Caco-2 (cell line): ENCODE results near the gene MB21D2. TPM values are rescaled to one million over a fixed set of nuclear protein-coding genes. Genes with fewer than 3 reads are reported as not detected.

Experiments used
- BruUV-seq: library from RNA; stranded (reverse); fragments of 400-500 nt; replicated peaks from 2 replicates; lab custom pipeline; 2021; lab: Mats Ljungman, UMichigan
- CTCF ChIA-PET: fragments of 300-600 bp; sonication (Branson Sonifier 250); formaldehyde crosslinking; loops from one replicate; lab custom pipeline; 2022; ENCODE audit warnings: antibody characterized with exemption; lab: Charles Lee
- POLR2A ChIA-PET: fragments of 300-600 bp; sonication (Branson Sonifier 250); formaldehyde crosslinking; loops from one replicate; lab custom pipeline; 2022; ENCODE audit warnings: antibody characterized with exemption; lab: Charles Lee
- DNase-seq, 2 experiments: peaks; one replicate each; pipeline versions ENCODE4 v3.0.0 to v3.0.0-alpha.2; 2020 to 2022
- H3K27me3 ChIP-seq: replicated peaks from 2 replicates; pipeline ENCODE4 v1.6.0; 2011; ENCODE audit warnings: low read length; ENCODE audit not compliant: control insufficient read depth, insufficient read depth
- H3K36me3 ChIP-seq: 2 replicates; pipeline ENCODE4 v1.5.1; 2011; ENCODE audit warnings: low read length; ENCODE audit not compliant: control insufficient read depth, insufficient read depth
- H3K4me1 ChIP-seq: fragments of 250-450 bp; sonication (Bioruptor Pico); 2 replicates; pipeline ENCODE4 v1.5.1; 2020; ENCODE audit warnings: mild to moderate bottlenecking
- H3K4me3 ChIP-seq: 2 replicates; pipeline ENCODE4 v1.5.1; 2011; ENCODE audit warnings: low read depth, mild to moderate bottlenecking, control low read depth, low read length
- H3K9me3 ChIP-seq: fragments of 250-450 bp; sonication (Bioruptor Pico); 2 replicates; pipeline ENCODE4 v1.5.1; 2020; ENCODE audit warnings: mild to moderate bottlenecking, moderate library complexity
- H3K27ac Mint-ChIP-seq: one replicate; pipeline ENCODE4 v1.8.0; 2022; ENCODE audit warnings: mixed read lengths; ENCODE audit not compliant: unreplicated experiment
- H3K27me3 Mint-ChIP-seq: one replicate; pipeline ENCODE4 v1.8.0; 2022; ENCODE audit warnings: mixed read lengths; ENCODE audit not compliant: insufficient read depth, unreplicated experiment
- H3K36me3 Mint-ChIP-seq: one replicate; pipeline ENCODE4 v1.8.0; 2022; ENCODE audit warnings: mild to moderate bottlenecking, mixed read lengths; ENCODE audit not compliant: insufficient read depth, unreplicated experiment
- H3K4me1 Mint-ChIP-seq: one replicate; pipeline ENCODE4 v1.8.0; 2022; ENCODE audit warnings: low read depth, mixed read lengths; ENCODE audit not compliant: unreplicated experiment
- H3K4me3 Mint-ChIP-seq: one replicate; pipeline ENCODE4 v1.8.0; 2022; ENCODE audit warnings: mild to moderate bottlenecking, moderate library complexity, mixed read lengths; ENCODE audit not compliant: unreplicated experiment
- H3K9me3 Mint-ChIP-seq: one replicate; pipeline ENCODE4 v1.8.0; 2022; ENCODE audit warnings: mixed read lengths; ENCODE audit not compliant: unreplicated experiment
- CTCF ChIP-seq, 2 experiments: fragments of 200-600 bp in 1 of 2; IDR thresholded peaks; 1 replicate in 1 of 2; 2 replicates in 1 of 2; pipeline versions ENCODE4 v1.5.1 to v1.8.0; 2011 to 2022; ENCODE audit warnings: antibody characterized with exemption in 1 of 2, control low read depth in 1 of 2, inconsistent platforms in 1 of 2, low read depth in 1 of 2, low read length in 1 of 2, mild to moderate bottlenecking in 1 of 2, moderate library complexity in 1 of 2; ENCODE audit not compliant: insufficient read depth in 1 of 2, severe bottlenecking in 1 of 2, unreplicated experiment in 1 of 2
- intact Hi-C: fragments of 100-400 bp; cut with micrococcal nuclease; formaldehyde crosslinking; loops from one replicate; pipeline ENCODE4 v1.10.0; 2022; ENCODE audit not compliant: unreplicated experiment
- total RNA-seq: library from RNA; stranded (reverse); gene quantifications from 2 replicates; pipeline ENCODE4 v1.2.3, GENCODE V29; 2022

MB21D2 gene
- total RNA-seq, 1 experiment from 2014 or later = 11.0 TPM

GRCh38 chr3:192862408-192863090 is 55.1 kb downstream of the MB21D2 start:
- DNase-seq = no peak
- no peaks in the 10 kb centered on the region for H3K9me3 Mint-ChIP-seq
- peaks cover 16% of the 10 kb centered on the region for H3K36me3 Mint-ChIP-seq
- H3K4me3 Mint-ChIP-seq = no peak overlapping the region
- no peak for TF ChIP-seq CTCF (IDR thresholded peaks at IDR 0.05; ENCODE audit: insufficient read depth in 1 of 2, low read depth in 1 of 2, low read length in 1 of 2, severe bottlenecking in 1 of 2, unreplicated experiment in 1 of 2)
- Histone ChIP-seq H3K36me3 (no peaks in the 10 kb centered on the region), H3K4me1 (peaks cover 6% of the 10 kb centered on the region; the same call in 1 of the 2 replicates), H3K9me3 (no peaks in the 10 kb centered on the region), H3K27me3 (no peaks in the 10 kb centered on the region), H3K4me3 (no peak overlapping the region)
- H3K27me3 Mint-ChIP-seq = no peaks in the 10 kb centered on the region
- peaks cover 22% of the 10 kb centered on the region for H3K4me1 Mint-ChIP-seq
- CTCF ChIA-PET = no interaction called here
- no peak overlapping the region for H3K27ac Mint-ChIP-seq
- intact Hi-C loops = no loop called here
- POLR2A ChIA-PET = no interaction called here
- no TSS peak for BruUV-seq

- Mint-ChIP-seq H3K27ac (no peak overlapping the region), H3K36me3 (peaks cover 16% of the 10 kb centered on the region), H3K4me3 (no peak overlapping the region), H3K27me3 (no peaks in the 10 kb centered on the region), H3K9me3 (no peaks in the 10 kb centered on the region), H3K4me1 (peaks cover 22% of the 10 kb centered on the region)
- Histone ChIP-seq H3K27me3 (no peaks in the 10 kb centered on the region), H3K4me1 (peaks cover 9% of the 10 kb centered on the region; the same call in 1 of the 2 replicates), H3K4me3 (no peak overlapping the region), H3K9me3 (no peaks in the 10 kb centered on the region), H3K36me3 (no peaks in the 10 kb centered on the region)
- no TSS peak for BruUV-seq
- ChIA-PET POLR2A (no interaction called here), CTCF (no interaction called here)
- TF ChIP-seq CTCF (IDR thresholded peaks at IDR 0.05; ENCODE audit: insufficient read depth in 1 of 2, low read depth in 1 of 2, low read length in 1 of 2, severe bottlenecking in 1 of 2, unreplicated experiment in 1 of 2) = no peak
- intact Hi-C loops = no loop called here
- no peak for DNase-seq
Measured at GRCh38 chr3:192861972-192862371, 55.7 kb downstream of the MB21D2 start.

GRCh38 chr3:192860454-192860853 is 57.2 kb downstream of the MB21D2 start:
- no peaks in the 10 kb centered on the region; the same call in 1 of the 2 replicates for H3K36me3 ChIP-seq
- H3K9me3 ChIP-seq = no peaks in the 10 kb centered on the region
- Mint-ChIP-seq H3K4me1 (peaks cover 22% of the 10 kb centered on the region), H3K36me3 (peaks cover 16% of the 10 kb centered on the region), H3K27ac (no peak overlapping the region), H3K27me3 (no peaks in the 10 kb centered on the region), H3K9me3 (no peaks in the 10 kb centered on the region), H3K4me3 (no peak overlapping the region)
- DNase-seq = no peak
- H3K27me3 ChIP-seq = no peaks in the 10 kb centered on the region
- peaks cover 10% of the 10 kb centered on the region; the same call in 1 of the 2 replicates for H3K4me1 ChIP-seq
- CTCF ChIA-PET = no interaction called here
- TF ChIP-seq CTCF (IDR thresholded peaks at IDR 0.05; ENCODE audit: insufficient read depth in 1 of 2, low read depth in 1 of 2, low read length in 1 of 2, severe bottlenecking in 1 of 2, unreplicated experiment in 1 of 2) = no peak
- no TSS peak for BruUV-seq
- intact Hi-C loops = no loop called here
- no peak overlapping the region for H3K4me3 ChIP-seq
- POLR2A ChIA-PET = no interaction called here
